ENCODE measurements around the gene GTPBP4. TPM values are rescaled to one million over a fixed set of nuclear protein-coding genes. Genes with fewer than 3 reads are reported as not detected.
"Not testable (repeated sequence)": the region's sequence is repeated elsewhere in the genome, so short reads cannot be mapped to it uniquely, and the experiment has no call there.

The GTPBP4 gene
- total RNA-seq, 2 experiments from 2014 or later, result 107 TPM

DNA sequence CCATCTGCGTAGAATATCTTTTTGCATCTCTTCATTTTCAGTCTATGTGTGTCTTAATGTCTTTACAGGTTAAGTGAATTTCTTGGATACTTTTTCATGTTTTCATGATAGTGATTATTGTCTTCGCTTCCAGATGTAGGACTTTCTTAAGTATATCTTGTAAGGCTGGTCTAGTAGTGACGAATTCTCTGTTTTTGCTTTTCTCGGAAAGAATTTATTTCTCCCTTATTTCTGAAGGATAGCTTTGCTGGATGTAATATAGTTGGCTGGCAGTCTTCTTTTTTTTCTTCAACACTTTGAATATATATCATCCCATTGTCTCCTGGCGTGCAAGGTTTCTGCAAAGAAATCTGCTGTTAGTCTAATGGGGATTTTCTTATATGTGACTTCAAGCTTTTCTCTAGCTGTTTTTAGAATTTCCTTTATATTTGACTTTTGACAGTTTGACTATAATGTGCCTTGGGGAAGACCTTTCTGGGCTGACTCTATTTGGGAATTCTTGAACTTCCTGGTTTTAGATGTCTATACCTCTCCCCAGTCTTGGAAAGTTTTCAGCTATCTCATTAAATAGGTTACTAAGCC is 14.3 kb downstream of the GTPBP4 start:
- Mint-ChIP-seq H3K4me3 (no peak overlapping the region), H3K36me3 (peaks cover 75% of the 10 kb centered on the region), H3K27me3 (no peaks in the 10 kb centered on the region), H3K4me1 (ENCODE audit: low read depth) (peaks cover 5% of the 10 kb centered on the region), H3K27ac (no peak overlapping the region), H3K9me3 (peaks cover 10% of the 10 kb centered on the region)
- intact Hi-C loops (cut with micrococcal nuclease), result no loop called here
- POLR2A ChIA-PET, result interaction anchor here (0.7 kb wide), 1 partner anchor 14 kb away, joined by 3 read pairs; the partner anchor contains the start of gene GTPBP4
- CTCF ChIA-PET, result no interaction called here
- DNase-seq, result no peak

DNA sequence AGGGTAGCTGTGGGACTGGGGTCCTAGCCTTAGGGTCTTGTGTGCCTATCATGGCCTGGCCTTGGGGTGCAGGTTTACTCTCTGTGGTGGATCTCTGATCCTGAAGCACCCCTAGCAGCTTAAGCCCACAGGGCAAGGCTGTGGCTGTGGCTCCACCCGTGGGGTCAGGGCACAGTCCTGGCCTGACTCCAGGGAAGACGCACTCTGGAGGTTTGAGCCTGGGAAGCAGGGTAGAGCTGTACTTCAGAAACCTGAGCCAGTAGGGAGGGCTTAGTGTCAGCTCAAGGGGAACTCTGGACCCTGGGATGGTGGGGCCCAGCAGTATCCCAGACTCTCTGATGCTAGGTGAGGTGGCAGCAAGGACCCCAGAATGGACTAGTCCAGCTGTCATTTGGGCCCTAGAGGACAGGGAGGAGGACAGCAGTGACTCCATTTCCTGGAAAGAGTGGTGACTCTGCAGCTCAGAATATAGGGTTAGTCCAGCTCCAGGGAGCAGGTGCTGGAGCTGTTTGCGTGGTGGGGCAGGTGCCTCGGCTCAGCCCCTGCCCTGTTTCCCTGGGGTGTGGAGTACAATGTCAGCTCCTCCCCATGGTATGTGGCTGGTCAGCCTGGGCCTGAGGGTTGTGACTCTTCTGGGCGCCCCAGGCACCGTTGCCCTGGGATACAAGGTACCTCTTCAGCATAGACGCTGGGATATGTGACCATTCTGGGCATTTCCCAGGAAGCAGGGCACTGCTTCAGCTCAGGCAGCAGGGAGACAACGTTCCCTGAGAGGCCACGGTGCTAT is 15.8 kb downstream of the GTPBP4 start:
- Mint-ChIP-seq H3K9me3 (peaks cover 10% of the 10 kb centered on the region), H3K27ac (no peak overlapping the region), H3K27me3 (no peaks in the 10 kb centered on the region)

DNA sequence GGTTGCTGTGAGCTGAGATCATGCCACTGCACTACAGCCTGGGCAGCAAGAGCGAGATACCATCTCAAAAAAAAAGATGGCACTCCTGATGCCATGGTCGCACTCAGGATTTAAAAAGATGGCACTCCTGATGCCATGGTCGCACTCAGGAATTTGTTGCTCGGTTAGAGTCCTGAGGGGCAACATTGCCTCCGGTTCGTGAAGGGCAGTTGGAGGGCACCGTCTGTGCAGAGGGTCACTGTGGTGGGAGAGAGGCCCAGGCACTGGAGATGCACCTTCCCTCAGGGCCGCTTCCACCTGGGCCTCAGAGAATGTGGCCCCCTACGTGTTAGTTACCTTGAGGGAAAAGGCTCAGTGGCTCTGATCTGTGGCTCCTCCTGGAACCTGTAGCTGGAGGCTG is 18.3 kb downstream of the GTPBP4 start:
- H3K9me3 Mint-ChIP-seq, result peaks cover 7% of the 10 kb centered on the region
- H3K27ac Mint-ChIP-seq, result no peak overlapping the region

More for the DNA sequence above, 15.8 kb downstream of the GTPBP4 start:
- intact Hi-C loops (cut with micrococcal nuclease), result no loop called here
- peaks cover 73% of the 10 kb centered on the region for H3K36me3 Mint-ChIP-seq
- POLR2A ChIA-PET, result no interaction called here
- H3K4me3 Mint-ChIP-seq, result no peak overlapping the region
- DNase-seq, result no peak
- CTCF ChIA-PET, result no interaction called here
- peaks cover 4% of the 10 kb centered on the region for H3K4me1 Mint-ChIP-seq (ENCODE audit: low read depth)

DNA sequence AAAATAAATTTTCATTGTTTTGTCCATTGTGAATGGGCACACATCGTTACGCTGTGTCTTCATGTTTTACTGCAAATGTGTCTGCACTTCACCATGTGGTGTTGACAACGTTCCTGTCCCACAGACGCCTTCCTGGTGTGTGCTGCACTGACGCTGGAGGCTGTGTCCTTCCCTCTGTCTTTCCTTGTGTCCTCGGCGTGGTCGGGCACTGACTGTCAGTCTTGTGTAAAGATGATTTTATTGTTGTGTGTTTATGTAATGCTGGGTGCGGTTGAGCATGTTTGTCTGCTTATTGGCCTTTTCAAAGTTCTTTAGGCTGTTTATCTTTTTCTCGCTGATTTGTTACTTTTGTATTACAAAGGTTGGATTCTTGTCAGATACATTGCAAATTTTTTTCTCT is 19.3 kb downstream of the GTPBP4 start:
- intact Hi-C loops (cut with micrococcal nuclease), result no loop called here
- Mint-ChIP-seq H3K27me3 (no peaks in the 10 kb centered on the region), H3K36me3 (peaks cover 74% of the 10 kb centered on the region), H3K9me3 (peaks cover under 1% of the 10 kb centered on the region), H3K4me1 (ENCODE audit: low read depth) (peaks cover 12% of the 10 kb centered on the region), H3K4me3 (no peak overlapping the region), H3K27ac (no peak overlapping the region)
- ChIA-PET POLR2A (no interaction called here), CTCF (no interaction called here)
- no peak for DNase-seq

More for the DNA sequence above, 18.3 kb downstream of the GTPBP4 start:
- ChIA-PET CTCF (no interaction called here), POLR2A (no interaction called here)
- intact Hi-C loops (cut with micrococcal nuclease), result no loop called here
- DNase-seq, result no peak
- Mint-ChIP-seq H3K27me3 (no peaks in the 10 kb centered on the region), H3K4me3 (no peak overlapping the region), H3K4me1 (ENCODE audit: low read depth) (peaks cover 16% of the 10 kb centered on the region), H3K36me3 (peaks cover 72% of the 10 kb centered on the region)

DNA sequence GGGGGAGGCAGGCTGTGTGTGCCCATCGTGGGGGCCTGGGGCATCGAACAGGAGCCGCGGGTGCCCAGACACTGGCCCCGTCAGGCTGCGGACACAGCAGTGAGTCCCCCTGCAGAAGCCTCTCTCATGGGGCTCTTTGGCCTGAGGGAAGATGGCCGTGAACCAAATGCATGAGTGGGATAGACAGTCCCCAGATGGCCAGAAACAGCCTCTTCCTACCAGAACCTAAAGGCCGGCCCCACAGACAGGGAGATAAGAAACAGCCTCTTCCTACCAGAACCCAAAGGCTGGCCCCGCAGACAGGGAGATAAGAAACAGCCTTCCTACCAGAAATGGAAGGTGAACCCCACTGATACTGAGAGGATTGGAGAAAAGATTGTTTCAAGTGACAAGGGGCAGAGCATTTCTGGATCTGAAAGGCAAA is 20.8 kb downstream of the GTPBP4 start:
- CTCF ChIA-PET, result no interaction called here
- Mint-ChIP-seq H3K27me3 (no peaks in the 10 kb centered on the region), H3K9me3 (no peaks in the 10 kb centered on the region), H3K4me1 (ENCODE audit: low read depth) (peaks cover 12% of the 10 kb centered on the region), H3K4me3 (no peak overlapping the region), H3K27ac (peak overlapping the region; percentile 83), H3K36me3 (peaks cover 68% of the 10 kb centered on the region)
- intact Hi-C loops (cut with micrococcal nuclease), result no loop called here
- POLR2A ChIA-PET, result no interaction called here
- no peak for DNase-seq

DNA sequence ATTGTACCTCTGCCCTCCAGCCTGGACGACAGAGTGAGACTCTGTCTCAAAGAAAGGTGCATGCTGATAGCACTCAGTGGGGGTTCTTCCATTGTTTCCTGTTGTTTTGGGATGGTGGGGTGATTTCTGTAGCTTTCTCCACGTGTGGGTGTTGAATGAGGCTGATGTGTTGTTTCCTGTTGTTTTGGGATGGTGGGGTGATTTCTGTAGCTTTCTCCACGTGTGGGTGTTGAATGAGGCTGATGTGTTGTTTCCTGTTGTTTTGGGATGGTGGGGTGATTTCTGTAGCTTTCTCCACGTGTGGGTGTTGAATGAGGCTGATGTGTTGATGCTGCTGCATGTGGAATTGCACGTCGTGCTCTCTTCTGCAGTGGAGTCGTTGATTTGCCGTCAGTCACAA is 21.7 kb downstream of the GTPBP4 start:
- CTCF ChIA-PET, result not testable (repeated sequence)

DNA sequence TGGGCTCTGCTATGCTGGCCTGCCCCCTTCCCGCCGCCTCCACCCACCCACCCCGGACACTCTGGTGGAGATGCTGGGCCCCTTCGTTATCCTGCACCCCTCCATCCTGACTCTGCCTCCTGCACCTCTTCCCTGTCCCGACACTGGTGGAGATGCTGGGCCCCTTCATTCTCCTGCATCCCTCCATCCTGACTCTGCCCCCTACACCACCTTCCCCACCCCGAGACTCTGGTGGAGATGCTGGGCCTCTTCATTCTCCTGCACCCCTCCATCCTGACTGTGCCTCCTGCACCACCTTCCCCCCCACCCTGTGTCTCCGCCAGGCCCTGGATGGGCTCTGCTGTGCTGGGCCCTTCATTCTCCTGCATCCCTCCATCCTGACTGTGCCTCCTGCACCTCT is 22.5 kb downstream of the GTPBP4 start:
- POLR2A ChIA-PET, result no interaction called here
- no peaks in the 10 kb centered on the region for H3K9me3 Mint-ChIP-seq
- DNase-seq, result no peak
- H3K27me3 Mint-ChIP-seq, result no peaks in the 10 kb centered on the region
- peaks cover 12% of the 10 kb centered on the region for H3K4me1 Mint-ChIP-seq (ENCODE audit: low read depth)
- intact Hi-C loops (cut with micrococcal nuclease), result no loop called here
- H3K4me3 Mint-ChIP-seq, result no peak overlapping the region
- peaks cover 69% of the 10 kb centered on the region for H3K36me3 Mint-ChIP-seq
- CTCF ChIA-PET, result no interaction called here
- H3K27ac Mint-ChIP-seq, result no peak overlapping the region

More for the DNA sequence above, 21.7 kb downstream of the GTPBP4 start:
- Mint-ChIP-seq H3K27ac (peak overlapping the region; percentile 83), H3K36me3 (peaks cover 72% of the 10 kb centered on the region), H3K4me1 (ENCODE audit: low read depth) (peaks cover 12% of the 10 kb centered on the region)
- POLR2A ChIA-PET; intact Hi-C loops (cut with micrococcal nuclease); H3K4me3 Mint-ChIP-seq; H3K9me3 Mint-ChIP-seq; H3K27me3 Mint-ChIP-seq; DNase-seq: not testable (repeated sequence)

DNA sequence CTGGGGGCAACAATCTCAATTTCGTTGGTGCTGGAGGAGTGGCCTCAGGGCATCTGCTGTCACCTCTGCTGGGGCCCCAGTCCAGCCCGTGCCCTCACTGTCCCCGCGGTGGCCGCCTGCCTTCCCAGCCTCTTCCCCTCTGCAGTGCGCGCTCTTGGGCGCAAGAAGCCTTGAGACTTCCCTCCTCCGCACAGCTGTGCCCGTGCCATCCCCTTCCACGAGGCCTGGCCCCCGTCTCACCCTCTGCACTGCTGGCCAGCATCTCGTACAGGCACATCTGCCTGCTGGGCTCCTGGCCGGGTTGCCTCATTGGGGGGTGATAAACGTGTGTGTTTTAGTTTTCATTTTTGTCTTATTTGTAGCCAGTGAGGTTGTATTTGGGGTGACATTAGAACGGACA is 23.5 kb downstream of the GTPBP4 start:
- peaks cover 70% of the 10 kb centered on the region for H3K36me3 Mint-ChIP-seq
- no peak for DNase-seq
- H3K4me3 Mint-ChIP-seq, result no peak overlapping the region
- H3K4me1 Mint-ChIP-seq (ENCODE audit: low read depth), result peaks cover 12% of the 10 kb centered on the region
- no peak overlapping the region for H3K27ac Mint-ChIP-seq
- H3K27me3 Mint-ChIP-seq, result no peaks in the 10 kb centered on the region
- ChIA-PET POLR2A (no interaction called here), CTCF (interaction anchor here (1.1 kb wide), 1 partner anchor 9 kb away, joined by 4 read pairs; no protein-coding TSS in a partner anchor)
- intact Hi-C loops (cut with micrococcal nuclease), result no loop called here
- H3K9me3 Mint-ChIP-seq, result no peaks in the 10 kb centered on the region

DNA sequence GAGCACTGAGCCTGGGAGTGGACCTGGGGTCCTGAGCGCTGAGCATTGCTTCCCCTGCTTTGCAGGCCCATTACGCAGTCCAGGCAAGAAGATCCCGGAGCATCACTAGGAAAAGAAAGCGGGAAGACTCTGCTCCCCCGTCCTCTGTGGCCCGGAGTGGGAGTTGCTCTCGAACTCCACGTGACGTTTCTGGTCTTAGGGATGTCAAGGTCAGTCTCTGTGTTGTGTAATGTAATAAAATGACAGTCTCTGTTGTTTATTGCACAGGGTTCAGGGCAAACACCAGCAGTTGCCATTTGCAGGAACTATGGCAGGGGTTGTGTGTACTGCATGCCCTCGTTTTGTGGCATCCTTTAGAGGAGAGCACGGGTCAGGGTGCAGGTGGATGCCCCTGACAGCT is 27.5 kb downstream of the GTPBP4 start:
- H3K36me3 Mint-ChIP-seq, result peaks cover 73% of the 10 kb centered on the region
- POLR2A ChIA-PET, result no interaction called here
- H3K27me3 Mint-ChIP-seq, result no peaks in the 10 kb centered on the region
- no peak overlapping the region for H3K4me3 Mint-ChIP-seq
- intact Hi-C loops (cut with micrococcal nuclease), result no loop called here
- no peak overlapping the region for H3K27ac Mint-ChIP-seq
- H3K4me1 Mint-ChIP-seq (ENCODE audit: low read depth), result peaks cover 2% of the 10 kb centered on the region
- DNase-seq, result no peak
- CTCF ChIA-PET, result no interaction called here
- H3K9me3 Mint-ChIP-seq, result no peaks in the 10 kb centered on the region

DNA sequence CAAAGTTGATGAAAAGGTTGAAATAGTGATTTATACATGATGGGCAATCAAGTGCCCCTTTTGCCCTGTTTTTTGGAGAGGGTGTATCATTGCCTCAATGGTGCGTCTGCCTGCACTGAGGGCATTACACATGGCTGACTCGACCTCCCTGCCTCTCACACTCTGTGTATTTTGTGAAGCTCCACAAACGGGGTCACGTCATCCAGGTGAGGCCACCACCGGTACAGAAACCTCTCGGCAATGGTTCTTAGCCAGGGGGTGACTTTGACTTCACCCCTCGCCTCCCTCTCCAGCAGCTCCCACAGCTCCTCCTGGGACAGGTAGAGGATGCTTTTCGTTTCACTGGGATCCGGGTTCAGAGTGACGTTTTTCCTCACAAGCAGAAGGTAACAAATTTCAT is 31.1 kb downstream of the GTPBP4 start:
- Mint-ChIP-seq H3K36me3 (peaks cover 48% of the 10 kb centered on the region), H3K27me3 (no peaks in the 10 kb centered on the region), H3K4me1 (ENCODE audit: low read depth) (no peaks in the 10 kb centered on the region), H3K27ac (no peak overlapping the region), H3K4me3 (no peak overlapping the region), H3K9me3 (no peaks in the 10 kb centered on the region)
- no peak for DNase-seq
- CTCF ChIA-PET, result no interaction called here
- POLR2A ChIA-PET, result interaction anchor here (0.7 kb wide), 1 partner anchor 22 kb away, joined by 4 read pairs; no protein-coding TSS in a partner anchor
- intact Hi-C loops (cut with micrococcal nuclease), result no loop called here

DNA sequence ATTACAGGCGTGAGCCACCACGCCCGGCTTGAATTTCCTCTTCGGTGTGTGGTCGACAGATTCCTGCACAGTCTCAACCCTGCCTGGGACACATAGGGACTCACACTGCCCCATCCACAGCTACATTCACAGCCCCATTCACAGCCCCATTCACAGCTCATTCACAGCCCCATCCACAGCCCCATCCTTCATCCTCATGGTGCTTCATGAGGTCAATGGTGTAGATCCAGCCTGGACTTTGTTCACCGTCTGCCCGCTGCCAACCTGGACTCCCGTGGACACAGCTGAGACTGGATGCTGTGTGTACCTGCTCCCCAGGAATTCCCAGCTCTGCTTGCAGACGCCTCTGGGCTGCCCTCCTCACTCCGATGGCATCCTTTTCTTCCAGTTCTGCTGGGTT is 32.2 kb downstream of the GTPBP4 start:
- intact Hi-C loops (cut with micrococcal nuclease), result no loop called here

DNA sequence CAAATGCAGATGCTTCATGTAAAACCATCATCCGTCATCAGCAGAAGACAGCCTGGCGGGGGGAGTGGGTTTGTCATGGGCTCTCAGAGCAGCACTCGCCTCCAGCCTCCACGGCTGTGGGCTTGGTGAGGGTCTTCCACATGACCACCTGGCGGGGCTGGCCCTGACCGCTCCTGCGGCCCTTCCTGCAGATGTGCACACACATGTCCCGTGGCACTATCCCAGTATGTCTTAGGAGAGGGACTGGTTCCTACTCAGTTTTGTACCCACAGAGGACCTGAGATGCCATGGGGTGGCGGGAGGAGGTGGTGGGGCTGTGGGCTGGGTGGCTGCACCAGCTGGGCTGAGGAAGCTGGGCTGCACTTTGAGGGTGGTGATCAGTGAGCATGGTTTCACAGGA is 32.7 kb downstream of the GTPBP4 start:
- Mint-ChIP-seq H3K27ac (no peak overlapping the region), H3K9me3 (no peaks in the 10 kb centered on the region), H3K36me3 (peaks cover 41% of the 10 kb centered on the region), H3K27me3 (no peaks in the 10 kb centered on the region), H3K4me3 (no peak overlapping the region), H3K4me1 (ENCODE audit: low read depth) (no peaks in the 10 kb centered on the region)
- ChIA-PET POLR2A (no interaction called here), CTCF (interaction anchor here (1.3 kb wide), 1 partner anchor 9 kb away, joined by 4 read pairs; no protein-coding TSS in a partner anchor)
- intact Hi-C loops (cut with micrococcal nuclease), result no loop called here
- DNase-seq, result no peak

More for the DNA sequence above, 32.2 kb downstream of the GTPBP4 start:
- Mint-ChIP-seq H3K27me3 (no peaks in the 10 kb centered on the region), H3K27ac (no peak overlapping the region), H3K4me1 (ENCODE audit: low read depth) (no peaks in the 10 kb centered on the region), H3K36me3 (peaks cover 45% of the 10 kb centered on the region), H3K9me3 (no peaks in the 10 kb centered on the region), H3K4me3 (no peak overlapping the region)
- POLR2A ChIA-PET, result no interaction called here
- CTCF ChIA-PET, result interaction anchor here (1.3 kb wide), 1 partner anchor 8 kb away, joined by 4 read pairs; no protein-coding TSS in a partner anchor
- DNase-seq, result no peak

DNA sequence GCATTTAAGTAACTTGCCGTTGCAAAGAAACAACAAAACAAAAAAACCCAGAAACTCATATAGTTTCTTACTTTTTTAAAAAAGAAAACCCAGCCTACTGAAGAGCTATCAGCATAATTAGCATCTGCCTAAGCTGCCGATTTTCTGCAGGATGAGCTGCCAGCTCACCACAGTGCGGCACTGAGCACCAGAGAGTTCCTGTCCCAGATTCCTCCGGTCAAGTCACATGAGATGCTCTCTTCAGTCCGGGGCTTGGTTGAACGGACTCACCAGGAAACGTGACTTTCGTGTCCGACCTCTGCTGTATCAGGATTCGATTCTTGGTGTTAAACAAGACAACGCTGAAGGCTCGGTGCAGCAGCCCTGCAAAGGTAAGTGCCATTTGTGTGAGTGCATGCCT is 34.2 kb downstream of the GTPBP4 start:
- H3K4me1 Mint-ChIP-seq (ENCODE audit: low read depth), result no peaks in the 10 kb centered on the region
- no peak overlapping the region for H3K4me3 Mint-ChIP-seq
- no peaks in the 10 kb centered on the region for H3K27me3 Mint-ChIP-seq
- ChIA-PET POLR2A (no interaction called here), CTCF (no interaction called here)
- no peak for DNase-seq
- peaks cover 29% of the 10 kb centered on the region for H3K36me3 Mint-ChIP-seq
- H3K9me3 Mint-ChIP-seq, result no peaks in the 10 kb centered on the region
- no peak overlapping the region for H3K27ac Mint-ChIP-seq
- intact Hi-C loops (cut with micrococcal nuclease), result no loop called here

Measured in activated CD4-positive, alpha-beta memory T cell treated with anti-CD3 and anti-CD28 coated beads for 36 hours (primary cell).